Endometrial microvascular endothelial cells (primary cell): ENCODE results near the gene EIF5A. TPM values are rescaled to one million over a fixed set of nuclear protein-coding genes. Genes with fewer than 3 reads are reported as not detected.

Source experiments
- in situ Hi-C: cut with HindIII; loops from 2 replicates; pipeline ENCODE4 v1.10.0; 2017; ENCODE audit warnings: low sequenced_read_pairs, low pct_unique_long_range_greater_than_20kb; ENCODE audit errors: inconsistent ontology term
- total RNA-seq: library from RNA; depleted of rRNA; stranded (reverse); fragments of >200 nt; gene quantifications from one replicate; pipeline ENCODE4 v1.2.3, GENCODE V29; 2015; ENCODE audit errors: inconsistent ontology term

EIF5A gene
- total RNA-seq, 1 donor from 2014 or later, result 666 TPM

DNA sequence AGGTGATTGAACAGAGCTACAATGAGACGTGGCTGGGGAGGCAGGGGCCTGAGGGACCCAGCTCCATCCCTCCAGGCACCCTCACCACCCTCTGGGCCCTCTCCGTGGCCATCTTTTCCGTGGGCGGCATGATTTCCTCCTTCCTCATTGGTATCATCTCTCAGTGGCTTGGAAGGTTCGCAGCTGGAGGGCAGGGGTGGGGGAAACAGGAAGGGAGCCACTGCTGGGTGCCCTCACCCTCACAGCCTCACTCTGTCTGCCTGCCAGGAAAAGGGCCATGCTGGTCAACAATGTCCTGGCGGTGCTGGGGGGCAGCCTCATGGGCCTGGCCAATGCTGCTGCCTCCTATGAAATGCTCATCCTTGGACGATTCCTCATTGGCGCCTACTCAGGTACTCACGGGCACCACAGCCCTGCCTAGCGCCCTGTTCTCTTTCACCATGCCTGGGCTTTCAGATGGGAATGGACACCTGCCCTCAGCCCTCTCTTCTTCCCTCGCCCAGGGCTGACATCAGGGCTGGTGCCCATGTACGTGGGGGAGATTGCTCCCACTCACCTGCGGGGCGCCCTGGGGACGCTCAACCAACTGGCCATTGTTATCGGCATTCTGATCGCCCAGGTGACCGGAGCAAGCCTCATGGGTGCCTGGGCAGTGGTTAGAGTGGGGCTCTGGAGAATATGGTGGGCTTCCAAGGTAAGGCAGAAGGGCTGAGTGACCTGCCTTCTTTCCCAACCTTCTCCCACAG, 23.8 kb upstream of the EIF5A start:
- in situ Hi-C loops, result no loop called here

DNA sequence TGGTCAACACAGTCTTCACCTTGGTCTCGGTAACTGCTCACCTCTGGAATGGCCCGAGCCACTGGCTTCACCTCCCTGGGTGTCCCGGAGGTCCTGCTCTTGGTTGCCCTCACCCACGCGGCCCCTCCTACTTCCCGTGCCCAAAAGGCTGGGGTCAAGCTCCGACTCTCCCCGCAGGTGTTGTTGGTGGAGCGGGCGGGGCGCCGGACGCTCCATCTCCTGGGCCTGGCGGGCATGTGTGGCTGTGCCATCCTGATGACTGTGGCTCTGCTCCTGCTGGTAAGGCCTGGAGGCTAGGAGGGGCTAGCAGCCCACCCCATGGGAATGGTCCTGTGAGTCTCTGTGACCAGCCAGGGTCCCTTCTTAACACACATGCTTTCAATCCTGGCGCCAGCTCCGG, 22.5 kb upstream of the EIF5A start:
- in situ Hi-C loops, result no loop called here

DNA sequence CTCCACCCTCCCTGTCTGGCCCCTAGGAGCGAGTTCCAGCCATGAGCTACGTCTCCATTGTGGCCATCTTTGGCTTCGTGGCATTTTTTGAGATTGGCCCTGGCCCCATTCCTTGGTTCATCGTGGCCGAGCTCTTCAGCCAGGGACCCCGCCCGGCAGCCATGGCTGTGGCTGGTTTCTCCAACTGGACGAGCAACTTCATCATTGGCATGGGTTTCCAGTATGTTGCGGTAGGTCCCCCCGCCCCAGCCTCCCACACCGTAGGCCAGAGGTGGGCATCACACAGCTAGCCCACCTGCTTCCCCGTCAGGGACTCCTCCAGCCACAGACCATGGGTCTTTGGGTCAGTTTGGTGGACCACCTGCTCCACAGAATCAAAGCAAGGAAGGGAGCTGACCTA, 21.7 kb upstream of the EIF5A start:
- in situ Hi-C loops, result no loop called here

DNA sequence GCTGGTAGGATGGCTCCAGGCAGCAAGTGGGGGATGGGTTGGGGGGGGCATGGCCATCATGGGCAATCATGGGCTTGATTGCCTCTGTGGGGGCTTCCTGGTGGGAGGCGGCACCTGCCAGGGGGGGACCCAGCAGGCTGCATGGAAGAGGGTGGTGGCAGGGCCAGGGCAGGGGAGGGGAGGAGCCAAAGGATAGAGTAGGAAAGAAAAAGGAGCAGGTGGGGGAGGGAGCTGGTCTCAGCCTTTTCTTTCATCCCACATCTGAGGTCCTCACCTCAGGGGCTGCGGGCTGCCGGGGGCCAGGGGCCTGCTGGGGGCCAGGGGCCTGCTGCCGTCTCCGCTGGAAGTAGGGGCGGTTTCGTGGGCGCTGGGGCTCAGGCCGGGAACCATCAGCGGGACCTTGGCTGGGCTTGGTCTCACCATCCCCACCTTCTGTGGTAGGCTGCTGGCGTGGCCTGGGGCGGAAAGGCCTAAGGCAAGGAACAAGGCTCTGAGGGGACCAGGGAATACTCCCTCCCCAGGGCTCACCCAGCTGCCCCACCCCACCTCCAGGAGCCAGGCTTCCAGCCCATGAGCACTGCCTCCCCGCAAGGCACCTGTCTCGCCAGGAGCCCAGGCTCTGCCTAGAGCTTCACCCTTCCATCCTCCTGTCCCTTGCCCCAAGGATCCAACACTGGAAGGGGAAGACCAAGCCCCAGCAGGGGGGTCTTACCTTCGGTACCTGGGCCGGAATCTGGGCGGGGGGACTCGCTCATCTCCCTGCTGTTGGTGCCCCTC, 18.0 kb upstream of the EIF5A start:
- in situ Hi-C loops, result no loop called here

DNA sequence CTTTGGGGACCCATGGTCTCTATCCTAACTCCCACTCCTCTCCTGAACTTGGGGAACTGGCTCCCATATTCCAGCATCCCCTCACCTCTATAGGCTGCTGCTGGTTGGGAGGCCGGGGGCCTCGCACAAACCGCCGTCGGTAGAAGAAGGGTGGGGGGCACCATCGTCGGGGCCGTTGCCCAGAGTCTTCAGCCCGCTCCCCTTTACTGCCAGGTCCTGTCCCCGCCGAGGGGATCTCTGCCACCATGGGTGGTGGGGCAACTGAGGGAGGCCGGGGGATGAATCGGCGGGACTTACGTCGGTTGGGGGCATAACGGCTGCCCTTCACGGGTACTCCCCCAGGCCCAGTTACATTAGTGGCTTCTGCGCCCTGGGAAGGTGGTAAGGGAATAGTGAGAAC, 17.3 kb upstream of the EIF5A start:
- in situ Hi-C loops, result no loop called here

DNA sequence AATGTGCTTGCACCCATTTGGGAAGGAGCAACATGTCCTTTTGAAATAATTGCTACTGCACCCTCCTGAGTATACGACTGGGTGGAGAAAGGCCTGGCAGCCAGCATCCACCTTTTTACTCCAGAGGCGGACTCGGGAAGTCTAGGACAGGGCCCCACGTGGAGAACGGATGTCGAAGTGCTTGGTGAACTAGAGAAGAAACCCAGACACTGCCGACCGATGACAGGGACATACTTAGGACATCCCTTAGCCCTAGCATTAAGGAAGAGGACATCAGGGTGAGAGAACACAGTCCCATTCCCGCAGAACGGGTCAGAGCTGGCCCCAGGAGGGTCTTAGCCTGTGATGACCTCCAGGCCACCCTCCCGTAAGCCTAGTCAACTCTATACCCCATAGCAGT, 16.7 kb upstream of the EIF5A start:
- in situ Hi-C loops, result no loop called here

DNA sequence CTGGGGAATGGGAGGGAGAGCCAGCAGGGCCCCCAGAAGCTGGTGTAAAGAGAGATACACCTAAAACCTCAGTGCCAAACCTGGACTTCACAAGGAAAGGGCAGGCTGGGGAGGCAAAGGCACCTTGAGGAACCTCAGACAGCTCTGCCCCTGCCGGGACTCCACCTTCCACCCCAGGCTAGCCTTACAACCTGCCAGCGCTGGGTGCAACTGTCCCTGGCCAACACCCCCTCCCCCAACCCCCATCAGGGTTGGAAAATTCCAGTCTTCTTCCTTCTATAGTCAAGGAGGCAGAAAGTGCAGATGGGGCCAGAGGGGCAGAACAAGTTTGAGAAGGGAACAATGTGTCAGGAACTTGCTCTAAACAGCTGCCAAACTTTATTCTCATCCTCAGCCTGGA, 15.2 kb upstream of the EIF5A start:
- in situ Hi-C loops, result no loop called here

DNA sequence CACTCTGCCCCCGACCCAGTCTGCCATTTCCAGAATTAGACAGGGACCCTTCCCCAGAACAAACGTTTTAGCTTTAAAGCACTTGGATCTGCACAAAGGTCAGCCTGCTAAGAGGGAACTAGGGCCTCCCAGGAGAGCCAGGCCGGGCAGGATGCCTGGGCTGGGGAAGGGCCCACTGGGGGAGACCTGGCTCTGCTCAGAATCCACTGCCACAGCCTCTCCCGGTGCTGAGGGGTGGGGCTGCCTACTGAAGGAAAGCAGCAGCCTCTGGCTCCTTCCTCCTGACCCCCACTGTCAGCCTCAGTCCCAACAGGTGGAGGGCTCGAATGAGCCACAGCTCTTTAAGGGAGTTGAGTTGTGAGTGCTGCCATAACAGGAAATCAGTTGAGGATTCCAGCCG, 14.7 kb upstream of the EIF5A start:
- in situ Hi-C loops, result no loop called here

DNA sequence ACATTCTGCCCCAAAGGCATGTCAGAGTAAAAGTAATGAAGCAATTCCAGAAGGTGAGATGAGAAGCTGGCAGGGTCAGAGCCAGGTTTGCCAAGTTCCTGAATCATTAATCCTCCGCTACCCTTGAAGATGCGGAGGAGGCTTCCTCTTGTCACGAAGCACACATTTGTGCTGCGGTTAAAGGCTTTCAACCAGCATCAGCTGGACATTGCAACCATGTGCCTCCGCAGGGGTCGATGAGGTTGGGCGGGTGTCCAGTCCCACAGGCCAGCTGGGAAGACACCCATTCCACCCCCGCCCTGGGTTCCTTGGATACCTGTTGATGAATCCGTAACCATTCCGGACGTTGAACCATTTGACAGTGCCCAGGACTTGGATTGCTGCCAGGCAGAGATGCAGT, 14.3 kb upstream of the EIF5A start:
- in situ Hi-C loops, result no loop called here

DNA sequence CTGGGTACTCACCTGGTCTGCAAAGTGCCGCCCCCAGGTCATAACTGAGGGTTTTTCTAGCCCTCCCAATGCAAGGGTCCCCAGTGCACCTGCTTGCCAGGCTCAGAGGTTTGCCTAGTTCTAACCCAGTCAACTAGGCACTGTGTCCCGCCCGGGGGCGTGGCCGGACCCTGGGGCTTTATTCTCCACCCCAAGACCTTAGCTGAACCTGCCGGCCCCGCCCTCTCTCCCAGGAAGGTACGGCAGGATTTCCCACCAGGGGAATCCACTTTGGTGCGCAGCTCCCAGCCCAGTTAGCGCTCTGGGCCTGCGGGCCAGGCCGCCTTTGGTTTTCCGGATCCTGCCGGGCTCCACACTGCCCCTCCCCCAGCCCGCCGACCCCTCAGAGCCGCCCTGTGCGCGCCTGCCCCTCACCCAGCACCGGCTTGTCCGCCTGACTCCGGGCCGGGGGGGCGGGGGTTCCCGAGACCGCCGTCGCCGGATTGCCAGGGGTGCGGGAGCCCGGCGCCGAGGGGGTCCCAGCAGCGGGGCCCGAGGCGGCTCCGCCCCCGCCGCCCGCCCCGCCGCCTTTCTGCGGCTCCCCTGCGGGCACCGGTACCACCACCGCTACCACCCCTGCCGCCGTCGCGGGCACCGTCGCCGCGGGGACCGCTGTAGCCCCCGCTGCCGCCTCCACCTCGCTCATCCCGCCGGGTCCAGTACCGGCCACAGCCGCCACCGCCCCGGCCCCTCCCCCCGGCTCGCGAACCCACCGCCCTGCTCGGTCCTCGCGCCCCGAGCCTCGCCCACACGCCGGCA, 13.4 kb upstream of the EIF5A start:
- in situ Hi-C loops, result no loop called here

DNA sequence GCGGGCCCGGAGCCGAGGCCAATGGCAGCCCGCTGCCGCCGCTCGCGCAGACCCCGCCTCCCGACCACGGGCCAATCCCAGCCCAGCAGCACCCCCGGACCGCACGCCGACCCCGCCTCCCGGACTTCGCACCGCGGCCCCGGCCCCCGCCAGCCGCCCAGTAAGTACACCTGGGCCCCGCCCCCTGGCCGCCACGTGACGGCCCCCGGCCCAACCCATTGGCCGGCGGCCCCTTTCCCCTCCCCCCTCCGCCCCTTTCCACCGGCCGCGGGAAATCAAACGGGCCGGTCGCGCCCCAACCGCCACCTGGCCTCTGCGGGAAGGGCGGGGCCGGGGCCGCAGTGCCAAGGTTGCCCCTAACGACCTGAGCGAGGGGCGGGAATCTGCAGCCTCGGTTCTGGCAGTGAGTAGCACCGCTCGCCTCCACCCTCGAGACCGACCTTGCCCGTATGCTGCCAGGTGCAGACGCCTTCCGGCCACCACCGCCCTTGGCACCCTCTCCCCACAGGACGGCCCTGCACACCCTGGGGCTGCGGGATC, 12.7 kb upstream of the EIF5A start, which contains the start of gene YBX2:
Gene YBX2 (minus strand): TSS at position 26 of the 540 bp plus-strand sequence. CDS start 139 bp downstream, outside the sequence.
- in situ Hi-C loops, result no loop called here

DNA sequence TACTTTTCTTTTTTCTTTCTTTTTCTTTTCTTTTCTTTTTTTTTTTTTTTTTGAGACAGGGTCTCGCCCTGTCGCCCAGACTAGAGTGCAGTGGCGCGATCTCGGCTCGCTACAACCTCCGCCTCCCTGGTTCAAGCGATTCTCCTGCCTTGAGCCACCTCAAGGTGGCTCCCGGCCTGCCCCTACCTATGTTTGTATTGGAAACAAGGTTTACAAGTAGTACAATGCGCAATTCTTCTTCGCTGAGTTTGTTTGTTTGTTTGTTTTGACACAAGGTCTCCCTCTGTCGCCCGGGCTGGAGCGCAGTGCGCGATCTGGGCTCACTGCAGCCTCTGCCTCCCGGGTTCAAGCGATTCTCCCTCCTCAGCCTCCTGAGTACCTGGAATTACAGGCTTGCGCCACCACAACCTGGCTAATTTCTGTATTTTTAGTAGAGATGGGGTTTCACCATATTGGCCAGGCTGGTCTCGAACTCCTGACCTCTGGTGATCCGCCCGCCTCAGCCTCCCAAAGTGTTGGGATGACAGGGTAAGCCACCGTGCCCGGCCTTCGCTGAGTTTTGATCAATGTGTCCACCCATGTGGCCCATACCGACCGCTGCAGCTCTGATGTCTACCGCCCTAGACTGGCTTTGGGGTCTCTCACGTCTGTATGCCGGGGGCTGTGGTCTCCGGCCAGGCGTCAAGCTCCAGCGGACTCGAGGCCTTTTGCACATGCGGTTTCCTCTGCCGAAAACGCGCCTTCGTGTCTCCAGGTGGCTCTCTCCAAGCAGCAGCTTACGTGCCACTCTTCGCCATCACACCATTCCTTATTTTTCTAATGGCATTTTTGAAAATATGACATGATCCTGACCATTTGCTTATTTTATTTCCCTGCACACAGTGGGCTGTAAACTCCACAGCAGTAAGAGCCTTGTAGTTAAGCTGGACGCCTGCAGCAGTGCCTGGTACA, 11.9 kb upstream of the EIF5A start:
- in situ Hi-C loops, result no loop called here

DNA sequence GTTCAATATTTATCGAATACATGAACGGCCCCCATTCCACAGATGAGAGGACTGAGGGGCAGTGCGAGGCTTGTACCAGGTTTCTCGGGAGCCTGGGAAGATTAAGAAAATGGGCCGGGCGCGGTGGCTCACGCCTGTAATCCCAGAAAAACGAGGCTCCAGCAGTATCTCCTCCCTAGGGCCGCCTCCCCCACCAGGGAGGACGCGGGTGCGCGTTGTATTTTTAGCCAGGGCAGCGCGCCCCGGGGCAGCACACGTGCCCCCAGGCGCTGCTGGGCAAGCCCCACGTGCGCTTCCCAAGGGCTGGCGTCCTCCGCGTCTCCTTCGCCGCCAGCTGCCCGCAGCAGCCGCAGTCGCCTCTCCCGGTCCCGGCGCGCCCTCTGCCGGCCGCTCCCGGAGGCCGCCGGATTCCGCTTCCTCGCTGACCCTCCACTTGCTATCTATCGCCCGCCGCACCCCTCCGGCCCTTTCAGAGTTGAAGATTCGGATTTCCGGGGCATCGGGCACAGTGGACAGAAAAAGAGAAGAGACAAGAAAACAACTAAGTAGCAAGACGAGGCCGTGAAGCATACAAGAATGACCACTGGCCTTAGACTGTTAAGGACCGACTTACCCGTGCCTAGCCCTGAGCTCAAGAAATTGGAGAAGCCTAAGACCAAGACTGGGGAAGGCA, 11.1 kb upstream of the EIF5A start:
- in situ Hi-C loops, result no loop called here

DNA sequence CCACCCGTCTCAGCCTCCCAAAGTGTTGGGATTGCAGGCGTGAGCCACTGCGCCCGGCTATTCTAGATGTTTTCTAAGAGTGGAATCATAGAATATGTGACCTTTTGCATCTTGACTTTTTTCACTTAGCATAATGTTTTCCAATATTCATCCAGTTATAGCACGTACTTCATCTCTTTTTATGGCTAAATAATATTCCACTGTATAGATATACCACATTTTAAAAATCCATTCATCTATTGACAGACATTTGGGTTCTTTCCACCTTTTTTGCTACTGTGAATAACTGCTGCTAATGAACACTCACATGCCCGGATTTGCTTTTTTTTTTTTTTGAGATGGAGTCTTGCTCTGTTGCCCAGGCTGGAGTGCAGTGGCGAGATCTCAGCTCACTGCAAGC, 3.2 kb upstream of the EIF5A start:
- in situ Hi-C loops, result no loop called here

DNA sequence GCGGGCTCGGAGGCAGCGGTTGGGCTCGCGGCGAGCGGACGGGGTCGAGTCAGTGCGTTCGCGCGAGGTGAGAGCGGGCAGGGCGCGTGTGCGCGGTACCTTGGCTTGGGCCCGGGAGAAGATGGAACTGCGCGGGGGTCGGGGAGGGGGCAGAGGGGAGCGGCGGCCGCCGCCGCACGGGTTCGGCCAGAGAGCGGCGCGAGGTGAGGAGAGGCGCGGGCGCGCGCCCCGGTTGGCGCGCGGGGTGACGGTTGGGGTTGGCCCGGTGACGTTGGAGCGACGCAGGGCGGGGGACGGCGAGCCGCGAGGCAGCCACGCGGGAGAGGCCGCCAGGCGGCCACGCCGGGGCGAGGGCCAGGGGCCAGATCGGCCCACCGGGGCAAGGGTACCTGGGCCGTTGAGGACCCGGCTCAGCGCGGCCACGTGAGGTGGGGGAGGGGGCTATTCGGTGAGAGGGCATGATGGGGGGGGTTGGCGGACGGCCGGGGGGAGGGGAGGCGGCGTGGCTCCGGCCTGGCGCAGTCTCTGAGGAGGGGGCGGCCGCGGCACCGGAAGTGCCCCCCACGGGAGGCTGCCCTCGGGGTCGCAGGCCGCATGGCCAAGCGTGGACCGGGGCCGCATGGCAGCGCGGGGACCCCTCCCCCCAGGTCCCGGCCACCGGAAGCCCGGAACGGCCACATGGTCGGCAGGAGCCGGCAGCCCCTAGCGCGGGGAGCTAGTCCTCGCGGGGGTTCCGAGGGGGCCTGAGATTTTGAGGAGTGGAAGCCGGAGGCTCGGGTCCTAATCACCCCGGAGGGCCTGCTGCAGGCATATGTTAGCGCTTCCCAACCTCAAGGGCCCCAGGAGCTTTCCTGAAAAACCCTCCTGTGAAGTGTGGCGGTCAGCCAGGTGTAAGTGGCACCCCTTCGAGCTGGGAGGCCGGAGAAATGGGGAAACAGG, 527 bp downstream of the EIF5A start:
- in situ Hi-C loops, result no loop called here

DNA sequence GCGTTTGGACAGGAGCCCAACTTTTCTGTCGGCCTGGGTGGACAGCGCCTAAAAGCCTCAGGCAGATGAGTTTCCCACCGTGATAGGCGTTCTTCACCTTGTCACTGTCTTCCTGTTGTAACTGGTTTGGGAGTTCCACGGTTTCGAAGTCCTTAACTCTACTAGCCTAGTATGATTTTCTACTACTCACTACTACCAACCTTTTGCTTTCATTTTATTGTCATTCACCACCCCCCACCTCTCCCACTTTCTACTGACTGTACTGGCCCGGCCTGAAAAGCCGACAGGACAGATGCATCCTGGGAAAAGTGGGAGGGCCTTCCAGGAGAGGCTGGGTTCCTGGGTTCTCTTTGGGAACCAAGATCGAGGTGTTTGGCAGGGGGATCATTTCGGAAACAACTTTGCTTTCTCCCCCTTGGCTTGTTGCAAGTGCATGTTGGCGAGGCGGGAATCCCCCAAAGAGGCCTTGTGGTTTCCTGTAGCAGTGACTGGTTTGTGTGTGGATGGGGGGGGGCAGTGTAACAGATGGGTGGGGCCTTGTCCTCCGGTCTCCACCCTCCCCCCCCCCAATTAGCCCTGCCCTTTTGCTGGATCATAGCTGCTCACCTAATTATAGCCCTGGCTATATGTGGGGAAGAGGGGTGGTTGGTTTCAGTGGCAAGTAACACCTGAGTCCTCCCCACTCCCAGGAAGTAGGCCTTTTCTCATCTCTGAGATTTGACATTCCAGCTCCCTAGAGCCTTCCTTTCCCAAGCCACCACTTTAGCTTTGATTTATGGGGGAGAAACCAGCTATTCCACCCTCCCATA, 1.4 kb downstream of the EIF5A start:
- in situ Hi-C loops, result no loop called here
